Mesothelial cell of epicardium (in vitro differentiated cells): Measurements from ENCODE around the gene PLCL2. TPM values are rescaled to one million over a fixed set of nuclear protein-coding genes. Genes with fewer than 3 reads are reported as not detected.

Experiments used
- DNase-seq, 2 experiments: peaks; one replicate each; pipeline ENCODE4 v3.0.0; 2021; ENCODE audit warnings: low spot score in 2 of 2; ENCODE audit not compliant: unreplicated experiment in 2 of 2
- H3K27ac Mint-ChIP-seq: 2 replicates; pipeline ENCODE4 v1.8.0; 2021; ENCODE audit warnings: mixed read lengths
- H3K27me3 Mint-ChIP-seq: 2 replicates; pipeline ENCODE4 v1.8.0; 2021; ENCODE audit warnings: low read depth, mixed read lengths
- H3K36me3 Mint-ChIP-seq: 2 replicates; pipeline ENCODE4 v1.8.0; 2021; ENCODE audit warnings: mixed read lengths
- H3K4me1 Mint-ChIP-seq: 2 replicates; pipeline ENCODE4 v1.8.0; 2021; ENCODE audit warnings: mixed read lengths
- H3K4me3 Mint-ChIP-seq: 2 replicates; pipeline ENCODE4 v1.8.0; 2021; ENCODE audit warnings: mild to moderate bottlenecking, moderate library complexity, mixed read lengths
- H3K9me3 Mint-ChIP-seq: 2 replicates; pipeline ENCODE4 v1.8.0; 2021; ENCODE audit warnings: mixed read lengths
- CTCF ChIP-seq: fragments of 200-600 bp; sonication (generic); IDR thresholded peaks from one replicate; pipeline ENCODE4 v1.5.0; 2021; ENCODE audit warnings: antibody characterized with exemption; ENCODE audit not compliant: unreplicated experiment
- total RNA-seq: library from RNA; stranded (reverse); gene quantifications from 3 replicates; pipeline ENCODE4 v1.2.1, GENCODE V29; 2021

PLCL2 gene
- total RNA-seq, 1 donor from 2014 or later = 3.6 TPM

DNA sequence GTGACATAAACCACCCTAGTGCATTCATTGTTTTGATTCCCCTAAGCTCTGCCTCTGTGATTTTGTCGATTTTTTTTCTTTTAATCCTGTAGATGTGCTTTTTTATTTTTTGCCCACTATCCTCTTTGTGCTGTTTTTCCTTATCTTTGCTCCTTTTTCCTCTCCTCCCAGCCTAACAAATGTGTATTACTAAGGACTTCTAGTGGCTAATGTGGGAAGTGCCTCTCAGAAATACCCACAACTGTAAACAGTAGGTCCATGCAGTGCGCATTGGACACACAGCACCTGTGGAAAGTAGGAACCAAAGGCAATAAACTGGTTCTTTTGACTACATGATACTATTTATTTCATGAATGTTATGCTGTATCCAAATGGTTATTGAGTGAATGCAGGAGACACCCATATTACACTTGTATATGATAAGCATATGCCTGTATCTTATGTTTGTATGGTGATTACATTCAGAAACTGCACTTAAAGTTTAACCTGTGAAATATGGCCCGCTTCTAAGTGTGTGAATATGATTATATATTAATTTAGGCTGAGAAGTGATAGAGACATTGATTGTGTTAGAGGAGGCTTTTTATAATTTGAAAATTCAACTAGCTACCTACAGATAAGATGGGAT is 147.8 kb downstream of the PLCL2 start:
- TF ChIP-seq CTCF = peak; percentile 33
- Mint-ChIP-seq H3K4me1 (peaks cover 1% of the 10 kb centered on the region), H3K4me3 (no peak overlapping the region), H3K9me3 (no peaks in the 10 kb centered on the region), H3K27ac (no peak overlapping the region), H3K36me3 (no peaks in the 10 kb centered on the region), H3K27me3 (peaks cover 11% of the 10 kb centered on the region)
- DNase-seq = no peak

DNA sequence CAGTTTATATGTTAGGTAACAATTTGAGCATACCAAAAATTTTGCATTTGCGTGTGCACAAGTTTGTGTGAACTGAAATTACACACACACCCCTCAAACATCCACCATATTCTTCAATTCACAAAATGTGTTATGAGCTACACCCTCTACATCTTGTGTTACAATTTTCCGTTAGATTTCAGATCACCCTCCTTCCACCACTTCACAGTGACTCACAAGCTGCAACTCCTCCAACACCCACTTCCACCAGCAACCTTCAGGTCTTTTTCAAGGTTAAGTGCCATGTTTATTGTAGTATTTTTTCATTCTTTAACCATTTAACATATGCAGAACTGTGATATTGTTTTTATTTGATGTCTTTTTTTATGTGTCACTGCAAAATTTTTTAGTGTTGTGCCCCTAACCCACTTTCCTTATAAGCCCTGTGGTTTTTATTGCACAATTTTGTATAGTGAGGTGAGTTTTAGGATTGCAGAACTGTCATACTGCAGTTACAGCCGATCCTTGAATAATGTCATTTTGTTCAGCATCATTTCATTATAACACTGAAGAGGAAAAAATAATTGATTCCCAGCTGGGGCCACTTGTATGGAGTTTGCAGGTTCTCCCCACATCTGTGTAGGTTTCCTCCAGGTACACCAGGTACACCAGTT is 148.9 kb downstream of the PLCL2 start:
- Mint-ChIP-seq H3K36me3 (no peaks in the 10 kb centered on the region), H3K9me3 (no peaks in the 10 kb centered on the region), H3K4me3 (no peak overlapping the region), H3K4me1 (peaks cover 1% of the 10 kb centered on the region), H3K27me3 (peaks cover 10% of the 10 kb centered on the region), H3K27ac (no peak overlapping the region)
- TF ChIP-seq CTCF = no peak
- DNase-seq = no peak

DNA sequence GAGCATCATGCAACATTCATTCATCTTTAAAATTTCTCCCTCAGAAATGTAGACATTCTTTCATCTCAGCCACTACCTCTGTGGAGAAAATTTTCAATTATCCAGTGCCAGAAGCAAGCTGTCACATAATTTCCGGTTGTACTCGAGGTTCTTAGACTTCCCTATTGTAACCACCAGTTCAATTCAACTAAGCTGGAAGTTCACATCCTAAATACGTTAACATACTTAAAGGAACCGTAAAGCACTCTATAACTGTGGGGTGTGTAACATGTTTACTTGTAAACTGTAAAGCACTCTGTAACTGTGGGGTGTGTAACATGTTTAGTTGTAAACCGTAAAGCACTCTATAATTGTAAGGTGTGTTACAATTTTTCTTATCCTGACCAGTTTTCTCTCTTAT is 150.3 kb downstream of the PLCL2 start:
- TF ChIP-seq CTCF = no peak
- Mint-ChIP-seq H3K27me3 (peaks cover 7% of the 10 kb centered on the region), H3K9me3 (no peaks in the 10 kb centered on the region), H3K4me3 (no peak overlapping the region), H3K36me3 (no peaks in the 10 kb centered on the region), H3K27ac (no peak overlapping the region), H3K4me1 (peaks cover 1% of the 10 kb centered on the region)
- no peak for DNase-seq

DNA sequence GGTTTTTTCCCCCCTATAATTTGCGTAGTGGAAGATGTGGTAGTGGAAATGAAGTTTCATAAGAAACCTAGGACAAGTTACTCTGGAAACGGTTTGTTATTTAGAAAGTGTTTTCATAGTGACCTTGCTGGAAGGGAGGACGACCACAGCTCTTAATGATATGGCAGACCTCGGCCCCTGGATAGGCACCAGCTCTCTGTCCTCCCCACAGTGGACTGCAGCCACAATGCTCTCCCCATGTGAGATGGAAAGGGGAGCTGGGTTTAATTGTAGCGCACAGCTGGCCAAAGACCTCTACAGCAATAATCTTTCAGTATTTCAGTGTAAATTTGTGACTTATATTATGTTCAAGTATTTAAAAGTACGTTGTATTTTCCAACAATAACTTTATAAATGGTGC is 151.2 kb downstream of the PLCL2 start:
- H3K27ac Mint-ChIP-seq = no peak overlapping the region
- H3K4me3 Mint-ChIP-seq = no peak overlapping the region
- H3K36me3 Mint-ChIP-seq = no peaks in the 10 kb centered on the region
- peaks cover 1% of the 10 kb centered on the region for H3K4me1 Mint-ChIP-seq
- TF ChIP-seq CTCF = no peak
- DNase-seq = no peak
- H3K27me3 Mint-ChIP-seq = peaks cover 7% of the 10 kb centered on the region
- H3K9me3 Mint-ChIP-seq = no peaks in the 10 kb centered on the region

- DNase-seq = no peak
- TF ChIP-seq CTCF = no peak
- H3K27ac Mint-ChIP-seq = no peak overlapping the region
- no peaks in the 10 kb centered on the region for H3K4me1 Mint-ChIP-seq
- H3K27me3 Mint-ChIP-seq = peaks cover 7% of the 10 kb centered on the region
- H3K4me3 Mint-ChIP-seq = no peak overlapping the region
- no peaks in the 10 kb centered on the region for H3K36me3 Mint-ChIP-seq
- H3K9me3 Mint-ChIP-seq = no peaks in the 10 kb centered on the region
These were observed 153.4 kb downstream of the PLCL2 start for GRCh38 chr3:17038141-17038540.
